D721Med (cell line): Measurements from ENCODE around the gene LRRC61.

ENCODE experiments used
- DNase-seq: peaks from one replicate; pipeline ENCODE4 v3.0.0; 2011; ENCODE audit warnings: low spot score; ENCODE audit not compliant: insufficient read length
- FAIRE-seq: peaks from 2 replicates; lab custom pipeline; 2011; peaks lifted over from hg19 to GRCh38; lab: Jason Lieb, UNC
- TF ChIP-seq, protein P1 (sequence below): IDR thresholded peaks from 2 replicates; pipeline ENCODE4 v1.5.1; 2012; ENCODE audit warnings: mild to moderate bottlenecking, control low read depth; ENCODE audit not compliant: insufficient read depth; ENCODE audit errors: missing control alignments

Gene LRRC61

DNA sequence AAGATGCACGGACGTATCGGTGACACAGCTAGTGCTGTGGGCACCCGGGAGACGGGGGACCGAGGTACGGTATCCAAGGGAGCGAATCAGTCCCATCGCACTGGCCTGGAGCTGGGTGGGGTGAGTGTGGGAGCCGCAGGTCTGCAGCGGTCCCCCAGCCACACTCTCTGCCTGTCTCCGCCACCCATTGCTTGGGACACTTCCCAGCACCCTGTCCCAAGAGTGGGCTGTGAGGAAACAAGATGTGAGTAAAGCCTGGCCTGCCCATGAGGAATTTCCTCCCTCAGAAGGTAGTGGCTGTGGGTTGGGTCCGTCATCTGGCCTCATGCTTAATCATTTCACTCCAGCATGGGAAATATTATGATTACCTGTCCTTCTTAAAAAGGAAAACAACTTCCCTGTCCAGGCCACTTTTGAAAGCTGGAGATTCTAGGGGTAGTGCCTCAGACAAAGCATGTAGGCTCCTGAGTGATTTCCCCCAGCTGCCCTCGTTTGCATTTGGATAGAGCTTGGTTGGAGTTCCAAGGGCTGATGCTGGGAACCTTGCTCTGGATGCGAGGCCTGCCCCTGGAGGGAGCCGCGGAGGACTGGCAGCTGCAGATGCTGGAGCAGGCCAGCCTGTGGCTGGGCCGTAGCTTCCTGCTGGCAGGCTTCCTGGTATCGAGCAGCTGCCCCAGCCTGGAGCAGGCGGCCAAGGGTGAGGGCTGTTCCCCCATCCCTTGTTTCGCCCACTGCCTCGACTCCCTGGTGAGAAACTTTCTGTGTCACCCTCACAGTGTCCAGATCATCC, 6.4 kb downstream of the LRRC61 start:
- no peak for FAIRE-seq
- DNase-seq: no peak
- TF ChIP-seq, protein P1, sequence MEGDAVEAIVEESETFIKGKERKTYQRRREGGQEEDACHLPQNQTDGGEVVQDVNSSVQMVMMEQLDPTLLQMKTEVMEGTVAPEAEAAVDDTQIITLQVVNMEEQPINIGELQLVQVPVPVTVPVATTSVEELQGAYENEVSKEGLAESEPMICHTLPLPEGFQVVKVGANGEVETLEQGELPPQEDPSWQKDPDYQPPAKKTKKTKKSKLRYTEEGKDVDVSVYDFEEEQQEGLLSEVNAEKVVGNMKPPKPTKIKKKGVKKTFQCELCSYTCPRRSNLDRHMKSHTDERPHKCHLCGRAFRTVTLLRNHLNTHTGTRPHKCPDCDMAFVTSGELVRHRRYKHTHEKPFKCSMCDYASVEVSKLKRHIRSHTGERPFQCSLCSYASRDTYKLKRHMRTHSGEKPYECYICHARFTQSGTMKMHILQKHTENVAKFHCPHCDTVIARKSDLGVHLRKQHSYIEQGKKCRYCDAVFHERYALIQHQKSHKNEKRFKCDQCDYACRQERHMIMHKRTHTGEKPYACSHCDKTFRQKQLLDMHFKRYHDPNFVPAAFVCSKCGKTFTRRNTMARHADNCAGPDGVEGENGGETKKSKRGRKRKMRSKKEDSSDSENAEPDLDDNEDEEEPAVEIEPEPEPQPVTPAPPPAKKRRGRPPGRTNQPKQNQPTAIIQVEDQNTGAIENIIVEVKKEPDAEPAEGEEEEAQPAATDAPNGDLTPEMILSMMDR: no peak

DNA sequence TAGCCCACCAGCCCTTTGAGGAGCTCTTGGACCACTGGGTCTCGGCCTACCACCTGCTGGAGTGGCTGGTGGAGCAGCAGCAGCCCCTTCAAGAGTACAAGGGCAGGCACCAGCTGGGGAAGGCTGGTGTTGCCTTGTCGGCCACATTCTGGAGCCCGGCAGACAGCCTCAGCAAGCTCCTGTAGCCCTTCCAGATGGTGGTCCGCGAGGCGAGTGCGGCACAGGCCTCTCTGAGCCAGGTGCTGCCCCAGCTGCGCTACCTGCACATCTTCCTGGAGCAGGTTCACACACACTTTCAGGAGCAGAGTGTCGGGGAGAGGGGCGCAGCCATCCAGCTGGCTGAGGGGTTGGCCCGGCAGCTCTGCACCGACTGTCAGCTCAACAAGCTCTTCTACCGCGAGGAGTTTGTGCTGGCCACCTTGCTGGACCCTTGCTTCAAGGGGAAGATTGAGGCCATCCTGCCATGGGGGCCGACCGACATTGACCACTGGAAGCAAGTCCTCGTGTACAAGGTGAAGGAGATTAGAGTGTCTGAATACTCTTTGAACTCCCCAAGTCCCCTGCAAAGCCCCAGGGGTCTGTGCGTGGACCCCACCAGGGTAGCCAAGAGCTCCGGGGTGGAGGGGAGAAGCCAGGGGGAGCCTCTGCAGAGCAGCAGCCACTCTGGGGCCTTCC, 7.2 kb downstream of the LRRC61 start:
- no peak for FAIRE-seq
- DNase-seq: no peak
- TF ChIP-seq, protein P1: no peak

DNA sequence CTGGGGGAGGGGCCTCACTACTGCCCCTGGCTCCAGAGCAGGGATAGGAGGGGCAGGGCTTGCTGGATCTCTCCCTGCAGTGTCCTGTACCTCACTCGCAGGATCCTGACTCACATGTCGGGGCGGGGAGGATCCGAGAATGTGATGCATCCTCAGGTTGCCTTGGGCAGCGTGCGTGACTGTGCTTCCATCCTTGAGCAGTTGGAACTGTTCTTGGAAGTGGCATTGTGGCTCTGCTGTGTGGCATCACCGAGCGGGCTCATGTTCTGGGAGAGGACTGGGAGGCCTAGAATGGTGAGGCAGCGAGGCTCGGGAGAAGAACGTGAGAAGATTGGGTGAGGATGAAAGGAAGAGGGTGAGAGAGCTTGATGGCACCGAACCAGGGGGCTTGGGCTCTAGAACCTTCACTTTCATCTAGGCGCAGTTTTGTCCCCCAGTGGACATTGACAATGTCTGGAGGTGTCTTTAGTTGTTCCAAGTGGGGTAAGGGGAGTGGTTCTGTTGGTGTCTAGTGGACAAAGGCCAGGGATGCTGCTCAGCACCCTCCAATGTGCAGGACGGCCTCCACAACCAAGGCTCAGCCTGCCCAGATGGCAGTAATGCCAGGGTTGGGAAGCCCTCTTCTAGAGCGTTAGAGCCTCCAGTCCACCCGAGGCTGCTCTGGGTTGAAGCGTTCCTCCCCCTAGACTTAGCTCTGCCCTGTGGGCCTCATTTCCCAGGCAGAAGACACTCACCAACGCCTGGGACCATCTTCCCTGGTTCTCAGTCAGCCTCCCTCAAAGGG, 9.9 kb downstream of the LRRC61 start:
- no peak for FAIRE-seq
- no peak for DNase-seq
- TF ChIP-seq, protein P1: no peak

DNA sequence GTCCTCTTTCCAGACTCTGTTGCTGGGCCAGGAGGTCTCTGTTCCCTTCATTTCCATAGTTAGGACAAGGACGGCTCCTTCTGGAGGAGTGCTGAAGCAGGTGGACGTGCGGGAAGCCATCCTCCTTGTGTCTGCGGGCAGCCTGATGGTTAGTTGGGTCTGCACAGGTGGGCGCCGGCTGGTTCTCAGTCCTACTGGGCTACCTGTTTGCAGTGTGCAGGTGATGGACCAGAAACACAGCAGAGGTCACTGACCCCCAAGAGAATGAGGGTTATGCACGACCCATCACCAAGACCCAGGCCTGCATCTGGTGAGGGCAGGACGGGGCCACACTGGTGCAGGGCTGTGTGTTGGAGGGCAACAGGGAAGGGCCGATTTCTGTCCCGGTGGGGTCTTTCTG, 10.5 kb downstream of the LRRC61 start:
- DNase-seq (no peak), FAIRE-seq (no peak)
- TF ChIP-seq, protein P1: no peak

DNA sequence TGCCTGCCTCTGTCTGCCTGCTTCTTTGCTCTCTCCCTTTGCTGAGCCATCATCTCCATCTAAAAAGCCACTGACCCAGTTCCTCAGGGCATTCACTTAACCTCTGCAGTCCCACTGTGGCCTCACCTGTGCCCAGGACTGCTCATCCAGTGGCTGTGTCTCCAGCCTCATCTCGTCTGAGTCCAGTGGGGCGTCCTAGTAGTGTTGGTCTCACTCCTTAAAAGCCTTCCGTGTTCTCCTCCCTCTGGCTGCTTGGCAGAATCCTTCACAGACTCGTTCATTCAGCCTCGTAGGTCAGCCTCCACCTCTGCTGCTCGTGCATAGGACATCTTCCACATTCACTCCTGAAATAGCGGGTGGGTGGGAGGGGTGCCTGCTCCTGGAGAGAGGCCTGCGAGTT, 11.0 kb downstream of the LRRC61 start:
- TF ChIP-seq, protein P1: no peak
- no peak for FAIRE-seq

DNA sequence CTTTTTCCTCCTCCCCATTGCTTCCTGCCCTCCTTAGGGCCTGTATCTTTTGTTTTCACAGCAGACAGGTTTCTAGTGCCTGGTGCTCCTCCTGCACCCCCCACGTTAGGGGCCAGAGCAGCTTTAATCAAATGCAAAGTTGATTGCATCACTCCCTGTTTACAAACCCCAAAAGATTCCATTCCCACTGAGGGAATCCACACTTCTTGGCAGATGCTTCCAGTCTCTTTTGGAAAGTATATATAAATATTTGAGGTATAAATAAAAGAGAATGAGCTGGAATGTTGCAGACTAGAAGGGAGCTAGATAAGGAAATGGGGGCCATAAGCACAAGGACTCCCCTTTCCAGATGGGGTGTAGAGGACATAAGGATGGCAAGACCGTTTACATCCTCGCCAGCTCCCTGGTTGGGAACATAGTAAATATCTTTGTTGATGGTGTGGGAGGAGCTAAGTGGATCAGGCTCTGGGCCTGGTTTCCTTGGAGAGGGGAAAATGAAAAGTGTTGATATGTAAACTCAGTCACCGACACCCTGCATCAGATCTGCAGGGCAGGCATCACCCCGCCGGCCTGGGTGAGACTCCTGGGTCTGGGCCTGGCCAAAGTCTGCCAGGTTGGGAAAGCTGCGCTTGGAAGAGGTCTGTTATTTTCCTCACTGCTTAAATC, 12.1 kb downstream of the LRRC61 start:
- no peak for FAIRE-seq
- TF ChIP-seq, protein P1: no peak
- no peak for DNase-seq

More for the DNA sequence above, 11.0 kb downstream of the LRRC61 start:
- no peak for DNase-seq
